Rectal smooth muscle tissue (tissue), 1 donor: ENCODE measurements around the gene BCL2L12.
"Not testable (repeated sequence)": the region's sequence is repeated elsewhere in the genome, so short reads cannot be mapped to it uniquely, and the experiment has no call there.

Experiments
- H3K27ac ChIP-seq: one replicate; pipeline ENCODE4 v1.7.0; 2013; ENCODE audit warnings: low read depth, low read length, inconsistent platforms
- H3K27me3 ChIP-seq: one replicate; pipeline ENCODE4 v1.7.0; 2013; ENCODE audit warnings: low read length; ENCODE audit not compliant: control insufficient read depth, insufficient read depth
- H3K36me3 ChIP-seq: one replicate; pipeline ENCODE4 v1.7.0; 2013; ENCODE audit warnings: low read length; ENCODE audit not compliant: control insufficient read depth, insufficient read depth
- H3K4me1 ChIP-seq: one replicate; pipeline ENCODE4 v1.7.0; 2013; ENCODE audit warnings: low read length; ENCODE audit not compliant: control insufficient read depth, insufficient read depth
- H3K4me3 ChIP-seq: one replicate; pipeline ENCODE4 v1.7.0; 2013; ENCODE audit warnings: low read length
- H3K9ac ChIP-seq: one replicate; pipeline ENCODE4 v1.7.0; 2013; ENCODE audit warnings: low read length

Gene BCL2L12, protein sequence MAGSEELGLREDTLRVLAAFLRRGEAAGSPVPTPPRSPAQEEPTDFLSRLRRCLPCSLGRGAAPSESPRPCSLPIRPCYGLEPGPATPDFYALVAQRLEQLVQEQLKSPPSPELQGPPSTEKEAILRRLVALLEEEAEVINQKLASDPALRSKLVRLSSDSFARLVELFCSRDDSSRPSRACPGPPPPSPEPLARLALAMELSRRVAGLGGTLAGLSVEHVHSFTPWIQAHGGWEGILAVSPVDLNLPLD

GRCh38 chr19:49665351-49666119, at the start of gene BCL2L12, which contains the start of gene IRF3:
TSS of gene BCL2L12 (plus strand) at chr19:49665933. CDS start at chr19:49666693, 760 bp downstream.
TSS of gene IRF3 (minus strand) at chr19:49665857. CDS start at chr19:49664838, 1,019 bp downstream.
- peaks cover 5% of the 10 kb centered on the region for H3K4me1 ChIP-seq
- peaks cover 12% of the 10 kb centered on the region for H3K36me3 ChIP-seq
- H3K27me3 ChIP-seq = no peaks in the 10 kb centered on the region
- H3K27ac ChIP-seq = peak within 1 kb of the TSS; percentile 82
- H3K9ac ChIP-seq = peak within 1 kb of the TSS; percentile 73
- H3K4me3 ChIP-seq = peak within 1 kb of the TSS; percentile 82

- Histone ChIP-seq H3K9ac (no peak overlapping the region), H3K27ac (no peak overlapping the region), H3K4me3 (no peak overlapping the region), H3K27me3 (no peaks in the 10 kb centered on the region), H3K36me3 (peaks cover 43% of the 10 kb centered on the region), H3K4me1 (no peaks in the 10 kb centered on the region)
Measured at GRCh38 chr19:49616532-49616931, 49.2 kb upstream of the BCL2L12 start.

DNA sequence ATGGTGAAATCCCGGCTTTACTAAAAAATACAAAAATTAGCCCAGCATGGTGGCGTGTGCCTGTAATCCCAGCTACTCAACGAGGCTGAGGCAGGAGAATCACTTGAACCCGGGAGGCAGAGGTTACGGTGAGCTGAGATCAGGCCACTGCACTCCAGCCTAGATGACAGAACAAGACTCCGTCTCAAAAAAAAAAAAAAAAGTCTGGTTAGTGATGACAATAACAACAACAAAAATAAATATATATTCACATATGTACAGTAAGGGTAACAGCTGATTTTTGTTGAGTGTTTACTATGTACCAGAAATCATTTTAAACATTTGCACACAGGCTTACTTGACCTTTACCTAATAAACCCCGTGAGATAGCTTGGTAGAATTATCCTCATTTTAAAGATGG, 48.8 kb upstream of the BCL2L12 start:
- Histone ChIP-seq H3K9ac (no peak overlapping the region), H3K36me3 (peaks cover 46% of the 10 kb centered on the region), H3K27ac (no peak overlapping the region), H3K27me3 (no peaks in the 10 kb centered on the region), H3K4me1 (no peaks in the 10 kb centered on the region), H3K4me3 (no peak overlapping the region)

- H3K9ac ChIP-seq = not testable (repeated sequence)
Measured at GRCh38 chr19:49617860-49618259, 47.9 kb upstream of the BCL2L12 start.

DNA sequence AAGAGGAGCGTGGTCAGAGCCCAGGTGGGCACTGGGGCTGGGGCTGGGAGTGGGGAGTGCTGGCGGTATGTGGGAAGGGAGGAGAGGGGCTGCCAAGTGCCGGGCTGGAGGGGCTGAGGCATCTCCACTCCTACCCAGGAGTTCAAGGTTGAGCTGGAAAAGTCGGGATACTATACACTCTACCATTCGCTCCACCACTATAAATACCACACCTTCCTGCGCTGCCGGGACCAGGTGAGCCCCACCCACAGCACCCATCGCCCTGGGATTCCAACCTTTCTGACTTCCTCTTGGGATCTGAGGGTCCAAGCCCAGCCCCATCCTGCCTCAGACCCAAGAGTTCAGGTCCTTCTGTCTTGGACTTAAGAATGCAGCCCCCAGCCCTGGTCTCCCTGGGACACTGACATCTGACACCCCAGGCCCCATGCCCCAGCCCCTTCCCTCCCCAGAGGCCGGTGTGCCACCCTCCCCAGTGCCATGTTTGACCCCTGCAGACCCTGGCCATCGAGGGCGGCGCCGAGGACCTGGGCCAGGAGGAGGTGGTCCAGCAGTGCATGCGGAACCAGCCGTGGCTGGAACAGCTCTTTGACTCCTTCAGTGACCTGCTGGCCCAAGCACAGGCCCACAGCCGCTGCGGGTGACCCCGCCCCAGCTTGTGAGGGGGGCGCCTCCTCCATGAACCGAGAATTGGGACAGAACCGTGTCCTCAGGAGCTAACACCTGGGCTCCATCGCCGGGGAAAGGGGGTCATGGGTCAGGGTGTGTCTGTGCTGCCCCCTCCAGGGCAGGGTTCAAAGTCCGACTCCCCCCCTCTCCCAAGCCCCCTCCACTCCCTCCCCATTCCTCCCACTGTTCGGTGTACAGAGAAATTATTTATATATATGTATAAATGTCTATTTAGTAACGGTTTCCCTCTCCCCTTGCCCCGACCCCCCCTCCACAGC, 40.5 kb upstream of the BCL2L12 start:
- no peaks in the 10 kb centered on the region for H3K4me1 ChIP-seq
- H3K27ac ChIP-seq = no peak overlapping the region
- no peak overlapping the region for H3K9ac ChIP-seq
- H3K27me3 ChIP-seq = no peaks in the 10 kb centered on the region
- peaks cover 8% of the 10 kb centered on the region for H3K36me3 ChIP-seq
- no peak overlapping the region for H3K4me3 ChIP-seq

More at GRCh38 chr19:49617860-49618259, 47.9 kb upstream of the BCL2L12 start:
- H3K4me1 ChIP-seq, H3K27ac ChIP-seq, H3K4me3 ChIP-seq, H3K27me3 ChIP-seq: not testable (repeated sequence)
- peaks cover 46% of the 10 kb centered on the region for H3K36me3 ChIP-seq

DNA sequence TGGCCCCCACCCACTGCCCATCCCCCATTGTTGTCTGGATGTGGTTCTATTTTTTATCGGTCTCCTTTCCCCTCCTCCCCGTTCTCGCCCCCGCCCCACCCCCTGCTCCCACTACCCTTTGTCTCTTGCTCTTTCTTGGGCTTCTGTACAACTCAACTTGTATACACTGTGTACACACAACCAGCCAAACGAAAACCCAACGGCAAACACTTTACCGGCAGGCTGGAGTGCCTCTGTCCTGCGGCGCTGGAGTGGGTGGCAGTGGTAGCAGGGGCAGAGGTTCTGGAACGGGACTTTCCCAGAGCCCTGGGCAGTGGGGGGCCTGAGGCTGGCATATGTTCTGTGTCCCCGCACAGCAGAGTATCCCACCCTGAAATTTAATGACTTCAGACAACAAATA, 39.5 kb upstream of the BCL2L12 start:
- Histone ChIP-seq H3K27ac (no peak overlapping the region), H3K9ac (no peak overlapping the region), H3K4me1 (peaks cover 5% of the 10 kb centered on the region), H3K36me3 (peaks cover 5% of the 10 kb centered on the region), H3K27me3 (no peaks in the 10 kb centered on the region), H3K4me3 (no peak overlapping the region)

DNA sequence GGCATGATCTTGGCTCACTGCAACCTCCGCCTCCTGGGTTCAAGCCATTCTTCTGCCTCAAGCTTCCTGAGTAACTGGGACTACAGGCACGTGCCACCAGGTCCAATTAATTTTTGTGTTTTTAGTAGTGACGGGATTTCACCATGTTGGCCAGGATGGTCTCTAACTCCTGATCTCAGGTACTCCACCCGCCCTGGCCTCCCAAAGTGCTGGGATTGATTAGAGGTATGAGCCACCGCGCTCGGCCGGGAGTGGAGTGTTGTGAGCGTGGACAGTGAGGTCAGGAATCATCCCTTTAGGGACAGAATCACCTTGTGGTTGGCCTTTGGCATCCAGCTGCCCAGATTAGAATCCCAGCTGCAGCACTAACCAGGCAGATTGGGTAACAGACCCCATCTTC, 36.1 kb upstream of the BCL2L12 start:
- no peak overlapping the region for H3K9ac ChIP-seq
- H3K27ac ChIP-seq = no peak overlapping the region
- peaks cover 5% of the 10 kb centered on the region for H3K4me1 ChIP-seq
- no peaks in the 10 kb centered on the region for H3K36me3 ChIP-seq
- H3K4me3 ChIP-seq = no peak overlapping the region
- no peaks in the 10 kb centered on the region for H3K27me3 ChIP-seq

DNA sequence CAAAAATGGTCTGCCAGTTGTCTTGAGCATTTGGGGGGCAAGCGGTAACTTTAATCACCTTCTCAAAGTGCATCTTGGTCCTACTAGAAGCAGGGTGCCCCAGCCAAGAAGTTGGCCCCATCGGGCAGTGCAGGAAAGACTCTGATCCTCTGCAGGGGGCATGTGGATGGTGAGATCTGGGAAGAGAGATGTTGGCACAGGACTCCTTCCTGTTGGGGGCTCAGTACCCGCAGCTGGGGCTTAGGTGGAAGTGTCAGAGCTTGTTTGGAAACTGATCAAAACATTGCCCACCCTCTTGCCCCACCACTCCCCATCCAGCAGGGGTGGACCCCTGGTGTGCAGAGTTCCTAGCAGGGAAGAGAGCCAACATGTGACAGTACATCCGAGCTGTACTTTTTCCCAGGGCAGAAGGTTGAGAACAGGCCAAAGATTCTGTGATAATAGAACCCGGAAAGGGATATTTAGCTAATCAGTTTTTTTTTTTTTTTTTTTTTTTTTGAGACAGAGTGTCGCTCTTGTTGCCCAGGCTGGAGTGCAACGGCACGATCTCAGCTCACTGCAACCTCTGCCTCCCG, 34.6 kb upstream of the BCL2L12 start:
- H3K36me3 ChIP-seq = no peaks in the 10 kb centered on the region
- H3K4me1 ChIP-seq = peaks cover 5% of the 10 kb centered on the region
- H3K4me3 ChIP-seq = no peak overlapping the region
- peak overlapping the region; percentile 45 for H3K27ac ChIP-seq
- H3K27me3 ChIP-seq = no peaks in the 10 kb centered on the region
- H3K9ac ChIP-seq = no peak overlapping the region

DNA sequence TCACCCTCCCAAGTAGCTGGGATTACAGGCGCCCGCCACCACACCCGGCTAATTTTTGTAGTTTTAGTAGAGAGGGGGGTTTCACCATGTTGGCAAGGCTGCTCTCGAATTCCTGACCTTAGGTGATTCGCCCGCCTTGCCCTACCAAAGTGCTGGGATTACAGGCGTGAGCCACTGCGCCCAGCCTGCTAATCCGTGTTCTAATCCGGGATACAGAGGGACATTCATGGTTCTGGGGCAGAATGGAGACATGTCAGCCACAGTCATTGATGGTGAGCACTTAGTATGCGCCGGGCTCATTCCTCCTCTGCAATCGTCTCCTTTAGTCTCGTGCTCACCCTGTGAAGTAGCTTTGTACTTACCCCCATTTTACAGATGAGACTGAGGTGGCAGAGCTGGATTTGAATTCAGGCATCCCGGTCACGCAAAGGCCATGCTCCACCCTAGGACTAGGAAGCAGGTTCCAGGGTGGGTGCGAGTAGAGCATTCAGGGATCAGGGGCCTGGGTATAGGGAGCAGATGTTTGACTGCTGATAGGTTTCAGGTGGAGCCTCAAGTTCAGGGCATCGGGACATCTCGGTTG, 34.0 kb upstream of the BCL2L12 start:
- Histone ChIP-seq H3K36me3 (no peaks in the 10 kb centered on the region), H3K4me1 (peaks cover 5% of the 10 kb centered on the region), H3K4me3 (no peak overlapping the region), H3K27me3 (no peaks in the 10 kb centered on the region), H3K27ac (no peak overlapping the region), H3K9ac (no peak overlapping the region)

DNA sequence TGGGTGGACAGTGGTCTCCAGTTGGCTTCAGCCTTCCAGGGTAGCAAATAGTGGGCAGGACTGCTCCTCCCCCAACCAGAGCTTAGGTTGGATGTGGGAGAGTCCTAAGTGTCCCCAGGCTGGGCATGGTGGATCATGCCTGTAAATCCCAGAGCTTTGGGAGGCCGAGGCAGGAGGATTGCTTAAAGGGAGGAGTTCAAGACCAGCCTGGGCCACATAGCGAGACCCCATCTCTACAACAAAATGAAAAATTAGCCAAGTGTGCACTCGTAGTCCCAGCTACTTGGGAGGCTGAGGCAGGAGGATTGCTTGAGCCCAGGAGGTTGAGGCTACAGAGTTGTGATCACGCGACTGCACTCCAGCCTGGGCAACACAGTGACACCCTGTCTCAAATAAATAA, 33.2 kb upstream of the BCL2L12 start:
- Histone ChIP-seq H3K36me3 (no peaks in the 10 kb centered on the region), H3K27ac (no peak overlapping the region), H3K4me3 (no peak overlapping the region), H3K4me1 (peaks cover 5% of the 10 kb centered on the region), H3K9ac (no peak overlapping the region), H3K27me3 (no peaks in the 10 kb centered on the region)

- not testable (repeated sequence) for H3K36me3 ChIP-seq, H3K9ac ChIP-seq, H3K27me3 ChIP-seq, H3K27ac ChIP-seq, H3K4me3 ChIP-seq, H3K4me1 ChIP-seq
Measured at GRCh38 chr19:49633273-49633672, 32.5 kb upstream of the BCL2L12 start.
